ENCODE results near the gene LRG1.
"Not testable (repeated sequence)": the region's sequence is repeated elsewhere in the genome, so short reads cannot be mapped to it uniquely, and the experiment has no call there.

Gene LRG1

DNA sequence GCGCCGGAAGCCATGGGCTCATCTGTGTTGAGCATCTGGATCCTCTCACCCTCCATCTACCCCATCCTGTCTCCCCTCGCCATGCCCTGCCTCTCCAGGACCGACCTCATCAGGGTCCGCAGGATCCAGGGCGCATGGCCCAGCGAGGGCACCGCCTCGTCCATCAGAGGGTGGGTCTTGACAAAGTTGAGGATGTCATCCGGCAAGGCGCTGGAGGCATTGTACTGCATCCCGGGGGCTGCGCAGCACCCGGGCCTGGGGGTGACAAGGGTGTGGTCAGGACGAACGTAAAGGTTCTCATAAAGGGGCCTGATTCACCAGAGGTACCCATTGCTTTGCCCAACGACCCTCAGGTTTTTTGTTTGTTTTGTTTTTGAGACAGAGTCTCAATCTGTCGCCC is 10.2 kb upstream of the LRG1 start:
- no peak for DNase-seq

DNA sequence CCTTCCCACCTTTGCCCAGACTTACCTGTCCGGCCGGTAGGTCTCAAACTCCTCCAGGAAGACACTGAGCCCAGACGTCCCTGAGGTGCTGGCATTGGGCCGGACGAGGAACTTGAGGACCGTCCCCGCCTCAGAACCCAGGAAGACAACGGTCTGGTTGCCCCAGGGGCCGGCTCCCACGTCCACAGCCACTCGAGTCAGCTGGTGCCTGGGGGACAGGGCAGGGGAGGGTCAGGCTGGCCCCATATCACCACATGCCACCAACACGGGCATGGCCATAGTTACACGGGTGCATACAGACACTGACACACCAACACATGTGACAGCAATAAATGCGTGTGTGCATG is 8.4 kb upstream of the LRG1 start:
- DNase-seq, result no peak

GRCh38 chr19:4547303-4548237 is 7.7 kb upstream of the LRG1 start:
- peak; percentile 14 for DNase-seq

DNA sequence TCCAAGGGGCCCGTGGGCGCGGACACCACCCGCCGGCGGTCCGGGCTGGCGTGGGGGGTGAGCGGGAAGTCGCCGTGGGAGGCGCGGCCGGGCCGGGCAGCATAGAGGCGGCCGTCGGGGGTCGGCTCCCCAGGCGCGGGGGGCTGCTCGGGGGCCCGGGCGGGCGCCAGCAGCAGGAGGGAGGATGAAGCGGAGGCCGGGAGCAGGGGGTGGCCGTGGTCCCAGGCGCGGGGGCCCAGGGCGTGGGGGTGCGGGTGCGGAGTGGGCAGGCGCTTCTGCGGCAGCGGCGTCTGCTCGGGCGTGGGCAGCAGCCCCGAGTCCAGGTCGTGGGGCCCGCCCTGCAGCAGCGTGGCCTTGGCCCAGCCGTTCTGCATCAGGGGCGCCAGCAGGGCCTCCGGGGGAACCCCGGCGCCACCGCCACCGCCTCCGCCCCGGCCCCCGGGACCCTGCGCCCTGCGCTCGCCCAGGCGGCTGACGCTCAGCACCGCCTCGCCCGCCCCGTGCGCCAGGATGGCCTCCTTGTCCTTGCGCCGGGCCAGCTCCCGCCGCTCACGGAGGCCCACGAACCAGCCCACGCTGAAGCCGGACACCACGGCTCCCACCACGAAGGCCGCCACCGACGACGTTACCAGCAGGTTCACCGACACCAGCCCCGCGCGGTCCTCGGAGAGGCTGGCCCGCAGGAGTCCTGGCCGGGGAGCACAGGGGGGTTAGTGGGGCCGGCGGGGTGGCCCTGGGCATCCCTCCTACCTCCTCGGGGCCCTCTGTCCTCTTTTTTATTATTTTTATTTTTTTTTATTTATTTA is 4.2 kb upstream of the LRG1 start:
- no peak for DNase-seq

DNA sequence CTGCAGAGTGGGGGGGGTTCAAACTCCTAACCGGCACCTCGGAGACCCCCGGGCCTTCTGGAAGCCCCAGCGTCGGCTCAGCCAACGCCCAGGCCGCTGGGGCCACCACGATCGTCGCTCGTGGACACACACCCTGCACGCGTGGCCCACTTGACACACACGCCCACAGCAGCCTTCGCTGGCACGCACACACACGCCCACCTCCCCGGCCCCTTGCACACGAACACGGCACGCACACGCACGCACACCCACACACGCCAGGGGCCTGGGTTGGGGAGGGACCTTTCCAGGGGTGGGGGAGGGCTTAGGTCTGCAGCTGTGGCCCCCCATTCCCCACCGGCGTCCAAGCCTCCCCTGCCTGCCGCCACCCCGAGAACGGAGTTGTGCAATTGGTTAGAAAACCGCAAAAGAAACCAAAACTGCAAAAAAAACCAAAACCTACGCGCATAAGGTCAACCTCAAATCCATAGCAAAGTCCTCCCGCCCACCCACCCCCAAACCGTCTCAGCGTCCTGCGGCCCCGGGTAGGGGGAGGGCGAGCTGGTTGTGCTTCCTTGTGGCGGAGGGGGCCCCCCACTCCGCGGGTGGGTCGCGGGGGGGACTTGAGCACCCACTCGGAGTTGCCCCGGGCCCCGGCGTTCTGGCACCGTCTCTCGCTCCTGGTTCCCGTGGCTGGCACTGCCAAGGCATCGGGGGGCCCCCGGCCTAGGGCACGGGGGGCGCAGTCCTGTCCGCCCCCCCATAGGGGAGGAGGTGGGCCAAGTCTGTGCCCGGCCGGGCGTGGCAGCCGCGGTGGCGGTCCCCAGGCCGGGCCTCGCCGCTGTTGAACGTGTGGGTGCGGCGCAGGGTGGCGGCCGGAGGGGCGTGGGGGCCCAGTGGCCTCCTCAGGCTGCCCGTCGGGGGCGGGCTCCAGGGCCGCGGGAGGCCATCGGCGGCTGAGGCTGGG is 3.3 kb upstream of the LRG1 start:
- no peak for DNase-seq

GRCh38 chr19:4541806-4542145 is 1.9 kb upstream of the LRG1 start:
- not testable (repeated sequence) for DNase-seq

DNA sequence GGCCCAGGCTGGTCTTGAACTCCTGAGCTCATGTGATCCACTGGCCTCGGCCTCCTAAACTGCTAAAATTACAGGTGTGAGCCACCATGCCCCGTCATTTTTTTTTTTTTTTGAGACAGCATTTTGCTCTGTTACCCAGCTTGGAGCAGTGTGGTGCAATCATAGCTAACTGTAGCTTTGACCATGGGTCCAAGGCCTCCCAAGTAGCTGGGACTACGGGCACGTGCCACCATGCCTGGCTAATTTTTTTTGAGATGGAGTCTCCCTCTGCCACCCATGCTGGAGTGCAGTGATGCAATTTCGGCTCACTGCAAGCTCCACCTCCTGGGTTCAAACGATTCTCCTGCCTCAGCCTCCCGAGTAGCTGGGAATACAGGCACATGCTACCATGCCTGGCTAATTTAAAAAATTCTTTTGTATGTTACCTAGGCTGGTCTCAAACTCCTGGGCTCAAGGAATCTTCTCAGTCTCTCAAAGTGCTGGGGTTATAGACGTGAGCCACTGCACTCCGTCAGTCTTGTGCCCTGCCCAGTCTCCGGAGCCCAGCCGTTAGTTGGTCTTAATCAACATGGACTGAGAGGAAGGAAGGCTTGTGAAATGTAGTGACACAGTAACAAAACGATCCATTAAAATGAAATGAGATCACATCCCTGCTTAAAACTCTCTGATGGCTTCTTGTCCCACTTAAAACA is 1.4 kb upstream of the LRG1 start:
- DNase-seq, result no peak

GRCh38 chr19:4539169-4539692 is 605 bp downstream of the LRG1 start:
- DNase-seq, result no peak

GRCh38 chr19:4538601-4538954 is 1.3 kb downstream of the LRG1 start:
- DNase-seq, result no peak

- DNase-seq, result no peak
Measured at GRCh38 chr19:4537953-4538600, 1.8 kb downstream of the LRG1 start.

DNA sequence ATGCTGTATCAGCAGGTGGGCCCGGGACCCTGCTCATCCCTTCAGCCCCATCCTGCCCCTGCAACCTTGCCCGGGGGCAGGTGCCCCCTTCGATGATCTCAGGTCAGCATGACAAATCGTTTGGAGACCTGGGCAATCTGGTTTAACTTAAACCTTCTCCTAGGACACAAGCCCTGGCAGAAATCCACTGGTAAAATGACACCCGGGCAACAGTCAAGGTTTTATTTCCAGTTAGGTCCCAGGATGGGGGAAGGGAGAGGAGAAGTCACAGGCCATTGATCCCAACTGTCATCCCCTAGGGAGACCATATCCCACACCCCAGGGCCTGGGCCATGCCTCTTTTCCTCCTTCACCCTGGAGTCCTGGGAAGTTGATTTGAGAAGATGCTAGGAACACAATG is 3.0 kb downstream of the LRG1 start:
- DNase-seq, result no peak

DNA sequence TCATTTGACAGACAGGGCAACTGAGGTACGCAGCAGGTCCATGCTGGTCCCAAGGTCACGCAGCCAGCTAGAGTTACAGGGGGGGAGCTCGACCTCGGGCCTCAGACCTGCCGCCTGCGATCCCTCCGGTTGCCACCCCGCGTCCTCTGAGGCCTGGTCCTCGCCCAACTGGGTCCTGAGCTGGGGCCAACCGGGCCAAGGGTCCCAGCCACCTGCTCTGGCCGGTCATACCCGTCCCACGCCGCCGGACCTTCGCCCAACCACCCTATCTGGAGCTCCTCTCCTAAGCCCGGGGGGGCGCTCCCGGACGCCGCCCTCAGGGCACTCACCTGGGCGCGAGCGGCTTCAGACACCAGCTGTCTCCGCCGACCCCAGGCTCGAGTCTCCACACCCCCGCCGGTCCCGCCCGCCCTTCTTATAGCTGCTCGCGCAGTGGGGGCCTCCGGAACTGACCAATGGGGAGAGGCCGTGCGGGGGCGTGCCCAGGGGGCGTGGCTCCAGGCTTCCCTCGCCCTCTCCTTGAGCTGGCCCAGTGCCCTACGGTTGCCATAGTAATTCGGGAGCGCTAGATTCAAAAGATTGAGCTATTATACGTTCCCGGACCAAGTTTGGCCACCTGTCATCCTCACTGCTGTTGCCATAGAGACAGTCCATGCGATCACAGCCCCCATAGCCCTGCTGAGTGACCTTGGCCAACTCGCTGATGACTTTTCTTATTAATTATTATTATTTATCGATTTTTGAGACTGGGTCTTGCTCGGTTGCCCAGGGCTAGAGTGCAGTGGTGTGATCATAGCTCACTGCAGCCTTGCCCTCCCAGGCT is 4.8 kb downstream of the LRG1 start, which contains the start of gene PLIN5:
PLIN5 (minus strand) TSS at position 389 of the 823 bp plus-strand sequence. CDS start 1,150 bp downstream, outside the sequence.
- peak; percentile 43 for DNase-seq

DNA sequence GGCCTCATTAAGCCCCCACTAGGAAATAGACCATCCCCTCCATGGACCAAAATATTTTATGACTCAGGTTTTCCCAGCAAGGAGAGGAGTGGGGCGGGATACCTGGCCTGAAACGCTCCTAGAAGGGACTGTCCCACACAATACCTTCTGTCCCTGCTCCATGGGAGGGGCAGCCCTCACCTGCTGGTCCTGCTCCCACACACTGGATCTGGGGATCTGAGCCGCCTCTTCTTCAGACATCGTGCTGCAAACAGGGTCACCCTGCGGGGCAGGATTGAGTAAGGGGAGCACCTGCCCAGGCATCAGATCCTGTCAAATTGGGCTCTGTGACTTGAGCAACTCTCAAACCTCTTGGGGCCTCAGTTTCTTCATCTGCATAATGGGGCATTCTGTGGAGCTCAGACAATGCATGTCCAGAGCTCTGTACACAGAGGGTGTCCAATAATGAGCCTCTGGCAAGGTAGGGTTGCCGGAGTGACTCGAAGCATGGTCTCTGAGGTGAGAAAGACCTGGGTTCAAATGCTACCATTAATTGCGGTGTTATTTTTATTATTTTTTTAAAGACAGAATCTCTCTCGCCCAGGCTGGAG is 5.9 kb downstream of the LRG1 start:
- DNase-seq, result no peak

DNA sequence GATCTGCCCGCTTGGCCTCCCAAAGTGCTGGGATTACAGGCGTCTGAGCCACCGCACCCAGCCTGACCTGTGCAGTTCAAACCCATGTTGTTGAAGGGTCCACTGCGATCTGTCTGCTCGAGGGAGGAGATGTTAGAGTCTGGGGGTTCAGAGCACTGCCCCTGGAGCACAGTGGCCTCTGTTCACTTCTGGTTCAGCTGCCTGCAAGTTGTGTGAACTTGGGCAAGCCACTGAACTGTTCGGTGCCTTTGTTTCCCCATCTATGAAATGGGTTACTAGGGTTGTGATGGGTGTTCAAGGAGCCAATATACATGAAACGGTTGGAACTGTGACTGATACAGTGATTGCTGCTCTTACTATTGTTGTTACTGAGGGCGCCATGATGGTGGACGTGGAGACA is 6.5 kb downstream of the LRG1 start:
- DNase-seq, result no peak

GRCh38 chr19:4531562-4532165 is 8.2 kb downstream of the LRG1 start:
- DNase-seq, result no peak

DNA sequence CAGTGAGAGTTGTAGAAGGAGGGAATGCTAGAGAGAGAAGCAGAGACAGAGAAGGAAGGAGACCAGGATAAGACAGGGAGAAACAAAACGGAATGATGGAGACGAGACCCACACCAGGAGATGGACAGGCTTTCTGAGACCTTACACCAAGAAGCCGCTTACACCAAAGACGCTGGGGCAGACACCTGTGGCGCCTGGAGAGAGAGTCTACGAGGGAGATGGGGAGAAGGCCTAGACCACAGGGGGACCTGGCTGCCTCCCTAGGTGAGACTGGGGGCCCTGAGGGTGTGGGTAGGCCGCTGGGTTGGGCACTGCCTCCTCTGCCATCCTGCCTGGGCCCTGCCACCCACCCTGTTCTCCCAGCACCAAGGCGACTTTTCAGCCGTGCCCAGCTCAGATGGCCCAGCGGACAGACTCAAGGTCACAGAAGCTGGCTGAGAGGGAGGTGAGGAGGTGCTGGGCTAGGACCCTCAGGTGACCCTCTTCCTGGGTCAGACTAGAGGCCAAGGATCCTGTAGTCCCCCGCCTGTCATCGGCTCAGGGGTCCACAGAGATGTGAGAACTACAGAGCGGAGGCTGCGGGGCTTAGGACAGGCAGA is 9.8 kb downstream of the LRG1 start:
- no peak for DNase-seq

GRCh38 chr19:4528843-4529242 is 11.0 kb downstream of the LRG1 start:
- no peak for DNase-seq

DNA sequence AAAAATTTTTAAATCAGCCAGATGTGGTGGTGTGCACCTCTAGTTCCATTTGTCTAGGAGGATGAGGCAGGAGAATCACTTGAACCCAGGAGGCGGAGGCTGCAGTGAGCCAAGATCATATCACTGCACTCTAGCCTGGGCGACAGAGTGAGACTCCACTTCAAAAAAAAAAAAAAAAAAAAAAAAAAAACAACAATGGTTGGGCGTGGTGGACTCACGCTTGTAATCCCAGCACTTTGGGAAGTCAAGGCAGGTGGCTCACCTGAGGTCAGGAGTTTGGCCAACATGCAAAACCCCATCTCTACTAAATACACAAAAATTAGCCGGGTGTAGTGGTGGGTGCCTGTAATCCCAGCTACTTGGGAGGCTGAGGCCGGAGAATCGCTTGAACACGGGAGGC is 12.5 kb downstream of the LRG1 start:
- not testable (repeated sequence) for DNase-seq

DNA sequence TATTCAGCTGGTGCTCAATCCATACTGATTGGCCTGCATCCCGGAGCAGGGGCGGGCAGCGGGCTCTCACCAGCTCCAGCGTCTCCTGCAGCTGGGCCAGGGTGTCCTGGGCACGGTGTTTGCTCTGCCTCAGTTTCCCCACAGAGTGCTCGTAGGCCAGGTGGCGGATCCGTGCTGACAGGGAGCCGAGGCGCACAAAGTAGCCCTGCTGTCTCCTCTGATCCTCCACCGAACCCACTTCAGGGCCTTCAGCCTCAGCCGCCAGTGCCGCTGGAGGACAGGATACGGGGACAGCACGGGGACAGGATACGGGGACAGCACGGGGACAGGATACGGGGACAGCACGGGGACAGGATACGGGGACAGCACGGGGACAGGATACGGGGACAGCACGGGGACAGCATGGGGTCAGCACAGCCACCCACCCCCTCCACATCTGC is 14.3 kb downstream of the LRG1 start:
- no peak for DNase-seq

All from stimulated activated CD4-positive, alpha-beta T cell treated with anti-CD3 and anti-CD28 coated beads, Interleukin-4, amount 100 ng/mL, for 24 hours (primary cell).